Peyer's patch (tissue), 4 donors: ENCODE results near the gene GGA3. TPM values are rescaled to one million over a fixed set of nuclear protein-coding genes. Genes with fewer than 3 reads are reported as not detected.
A peak's percentile ranks its signal among the peaks of the same experiment; 100 is the strongest.

ENCODE experiments used
- DNase-seq, 3 donors: peaks; one replicate each; pipeline ENCODE4 v3.0.0-alpha.2; 2017 to 2019
- H3K27ac ChIP-seq, 4 donors: fragments of 200-600 bp; sonication (generic); one replicate each; pipeline ENCODE4 v1.5.1; 2016 to 2019
- H3K27me3 ChIP-seq, 2 donors: fragments of 200-600 bp; sonication (generic); one replicate each; pipeline ENCODE4 v1.5.1; 2019
- H3K36me3 ChIP-seq, 3 donors: fragments of 200-600 bp; sonication (generic); one replicate each; pipeline ENCODE4 v1.5.1; 2016 to 2019
- H3K4me1 ChIP-seq, 4 donors: fragments of 200-600 bp; sonication (generic); one replicate each; pipeline ENCODE4 v1.5.1; 2016 to 2019
- H3K4me3 ChIP-seq, 4 donors: fragments of 200-600 bp; sonication (generic); 1 replicate in 3 of 4; 2 replicates in 1 of 4; pipeline ENCODE4 v1.5.1; 2016 to 2019; ENCODE audit warnings: mild to moderate bottlenecking in 1 of 4
- H3K9me3 ChIP-seq, 4 donors: fragments of 200-600 bp; sonication (generic); one replicate each; pipeline ENCODE4 v1.5.1; 2016 to 2019; ENCODE audit warnings: mild to moderate bottlenecking in 1 of 4
- POLR2A ChIP-seq, 2 donors: fragments of 450-650 bp; IDR thresholded peaks; one replicate each; pipeline ENCODE4 v1.5.1; 2017; ENCODE audit warnings: antibody characterized with exemption in 2 of 2, mild to moderate bottlenecking in 2 of 2, moderate library complexity in 2 of 2
- total RNA-seq, 4 donors: library from RNA; depleted of rRNA; stranded (reverse); fragments of >200 nt; gene quantifications; one replicate each; pipeline ENCODE4 v1.1.0, GENCODE V29; 2016
- TF ChIP-seq, protein P1 (sequence below), 6 experiments: fragments of 450-650 bp in 4 of 6; fragments of 200-600 bp in 2 of 6; sonication (generic) in 1 of 6; IDR thresholded peaks; one replicate each; pipeline ENCODE4 v1.5.1; 2017 to 2019; ENCODE audit warnings: antibody characterized with exemption in 6 of 6, mild to moderate bottlenecking in 3 of 6, moderate library complexity in 1 of 6

GGA3 gene
- total RNA-seq, 4 donors from 2014 or later = 34.0 to 153 (median 77.0) TPM

DNA sequence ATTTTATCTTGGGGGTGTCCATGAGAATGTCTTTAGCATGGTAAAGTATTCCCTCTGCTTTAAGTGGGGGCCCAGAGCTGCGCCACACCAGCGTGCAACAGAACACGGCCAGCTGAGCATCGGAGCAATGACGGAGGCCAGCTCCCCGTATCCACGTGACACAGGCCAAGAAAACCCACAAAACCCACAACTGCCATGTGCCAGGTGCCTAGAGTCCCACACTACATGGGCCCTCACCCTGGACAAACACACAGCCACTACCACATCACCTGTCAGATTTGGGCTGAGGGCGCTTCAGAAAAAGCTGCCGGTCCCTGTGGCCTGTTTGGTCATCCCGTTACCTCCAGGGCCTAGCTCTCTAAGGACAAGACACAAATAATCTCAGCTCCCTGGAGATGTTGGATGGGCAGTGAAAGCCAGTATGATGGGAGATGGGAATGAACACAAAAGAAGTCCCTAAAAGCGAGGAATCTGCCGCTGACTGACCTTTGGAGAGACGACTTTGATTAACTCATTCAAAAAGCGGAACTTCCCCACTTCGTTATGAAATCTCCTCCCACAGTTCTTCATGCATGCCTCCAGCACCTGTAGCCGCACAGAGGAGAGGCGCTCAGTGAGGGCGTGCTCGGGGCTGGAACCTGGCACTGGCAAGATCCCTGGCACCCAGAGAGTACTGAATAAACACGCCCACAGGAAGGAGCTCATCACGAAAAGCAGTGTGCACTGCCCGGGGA, 17.1 kb downstream of the GGA3 start:
- TF ChIP-seq, protein P1, sequence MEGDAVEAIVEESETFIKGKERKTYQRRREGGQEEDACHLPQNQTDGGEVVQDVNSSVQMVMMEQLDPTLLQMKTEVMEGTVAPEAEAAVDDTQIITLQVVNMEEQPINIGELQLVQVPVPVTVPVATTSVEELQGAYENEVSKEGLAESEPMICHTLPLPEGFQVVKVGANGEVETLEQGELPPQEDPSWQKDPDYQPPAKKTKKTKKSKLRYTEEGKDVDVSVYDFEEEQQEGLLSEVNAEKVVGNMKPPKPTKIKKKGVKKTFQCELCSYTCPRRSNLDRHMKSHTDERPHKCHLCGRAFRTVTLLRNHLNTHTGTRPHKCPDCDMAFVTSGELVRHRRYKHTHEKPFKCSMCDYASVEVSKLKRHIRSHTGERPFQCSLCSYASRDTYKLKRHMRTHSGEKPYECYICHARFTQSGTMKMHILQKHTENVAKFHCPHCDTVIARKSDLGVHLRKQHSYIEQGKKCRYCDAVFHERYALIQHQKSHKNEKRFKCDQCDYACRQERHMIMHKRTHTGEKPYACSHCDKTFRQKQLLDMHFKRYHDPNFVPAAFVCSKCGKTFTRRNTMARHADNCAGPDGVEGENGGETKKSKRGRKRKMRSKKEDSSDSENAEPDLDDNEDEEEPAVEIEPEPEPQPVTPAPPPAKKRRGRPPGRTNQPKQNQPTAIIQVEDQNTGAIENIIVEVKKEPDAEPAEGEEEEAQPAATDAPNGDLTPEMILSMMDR (IDR thresholded peaks at IDR 0.05) = no peak
- no peak for TF ChIP-seq POLR2A (IDR thresholded peaks at IDR 0.05)
- Histone ChIP-seq H3K9me3 (no peaks in the 10 kb centered on the region), H3K36me3 (peaks cover 0 to 82% (median 0%) of the 10 kb centered on the region in 3 donors), H3K4me3 (no peak overlapping the region), H3K27ac (peak overlapping the region in 2 of 4 donors; percentile 73 to 81), H3K27me3 (no peaks in the 10 kb centered on the region), H3K4me1 (peaks cover 0 to 29% (median 12%) of the 10 kb centered on the region in 4 donors)
- DNase-seq = peak in 2 of 3 donors; percentile 81 to 87

DNA sequence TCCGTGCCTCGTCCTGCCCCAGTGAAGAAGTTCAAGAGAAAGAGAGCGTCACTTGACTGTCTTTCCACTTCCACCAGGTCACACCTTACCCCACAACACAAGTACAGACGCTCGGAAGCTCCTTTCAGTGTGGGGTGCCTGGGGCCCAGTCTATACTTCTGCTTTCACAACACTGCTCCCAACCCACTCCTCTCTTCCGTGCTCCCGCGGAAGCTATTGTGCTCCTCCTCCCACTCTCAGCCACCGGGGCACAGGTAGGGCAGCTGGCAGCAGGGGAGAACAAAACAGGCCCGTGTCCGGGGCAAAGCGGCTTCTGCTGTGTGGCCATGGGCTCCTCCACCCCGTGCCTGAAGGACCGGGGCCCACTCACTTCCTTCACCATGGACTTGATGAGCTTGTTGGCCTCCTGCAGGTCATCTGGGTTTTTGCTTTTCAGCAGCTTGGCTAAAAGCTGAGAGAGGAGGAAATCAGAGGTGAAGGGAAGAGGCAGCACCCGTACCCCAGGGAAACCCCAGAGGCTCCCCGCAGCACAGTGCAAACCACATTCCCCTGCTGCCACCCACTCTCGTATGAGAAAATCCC, 18.9 kb downstream of the GGA3 start:
- H3K36me3 ChIP-seq = peaks cover 0 to 94% (median 0%) of the 10 kb centered on the region in 3 donors

DNA sequence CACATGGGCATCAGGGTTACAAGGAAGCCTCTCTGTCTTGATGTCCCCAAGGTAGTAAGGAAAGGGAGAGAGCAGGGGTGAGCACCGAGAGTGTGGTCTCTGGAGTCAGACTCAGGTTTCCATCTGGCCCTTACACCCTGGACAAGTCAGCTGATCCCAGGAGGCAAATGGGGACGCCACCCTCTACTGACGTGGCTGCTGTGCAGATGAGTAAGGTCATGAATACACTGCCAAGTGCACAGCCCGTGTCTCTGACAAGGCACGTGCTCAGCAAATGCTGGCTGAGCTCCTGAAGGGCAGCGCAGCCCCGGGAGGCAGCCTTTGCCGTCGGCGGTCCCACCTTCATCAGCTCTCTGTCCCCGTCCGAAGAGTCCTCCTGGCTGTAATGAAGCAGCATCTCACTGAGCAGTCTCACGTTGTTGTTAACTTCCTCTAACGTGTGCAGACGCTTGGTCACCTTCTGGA, 19.4 kb downstream of the GGA3 start:
- peaks cover 0 to 96% (median 0%) of the 10 kb centered on the region in 3 donors for H3K36me3 ChIP-seq

More for the DNA sequence above, 18.9 kb downstream of the GGA3 start:
- DNase-seq = peak in 2 of 3 donors; percentile 83 to 87
- H3K27me3 ChIP-seq = no peaks in the 10 kb centered on the region
- H3K4me3 ChIP-seq = no peak overlapping the region
- peak overlapping the region in 3 of 4 donors; percentile 52 to 81 (median 79) for H3K27ac ChIP-seq
- H3K9me3 ChIP-seq = no peaks in the 10 kb centered on the region
- TF ChIP-seq POLR2A (IDR thresholded peaks at IDR 0.05) = no peak
- TF ChIP-seq, protein P1 (IDR thresholded peaks at IDR 0.05) = no peak
- peaks cover 0 to 29% (median 17%) of the 10 kb centered on the region in 4 donors for H3K4me1 ChIP-seq

DNA sequence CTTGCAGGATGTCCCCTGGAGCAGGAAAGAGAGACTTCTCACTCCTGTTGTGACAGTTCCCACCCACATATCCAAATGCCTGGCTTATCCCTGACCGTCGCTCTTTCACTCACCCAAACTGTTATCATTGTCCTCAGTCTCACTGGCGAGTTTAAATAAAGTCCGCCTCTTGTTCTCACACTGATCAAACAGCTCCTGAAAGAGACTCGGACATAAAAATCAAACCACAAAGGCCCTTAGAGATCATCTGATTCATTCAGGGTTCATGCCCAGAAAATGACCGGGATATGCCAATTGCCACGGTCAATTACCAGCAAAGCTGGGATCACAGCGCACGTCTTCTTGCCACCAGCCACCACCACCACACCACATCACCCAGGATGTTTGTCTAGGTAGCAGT, 19.9 kb downstream of the GGA3 start:
- H3K27ac ChIP-seq = peak overlapping the region in 3 of 4 donors; percentile 52 to 81 (median 79)

More for the DNA sequence above, 19.4 kb downstream of the GGA3 start:
- TF ChIP-seq POLR2A (IDR thresholded peaks at IDR 0.05) = no peak
- TF ChIP-seq, protein P1 (IDR thresholded peaks at IDR 0.05) = no peak
- Histone ChIP-seq H3K4me1 (peaks cover 0 to 29% (median 17%) of the 10 kb centered on the region in 4 donors), H3K4me3 (no peak overlapping the region), H3K9me3 (no peaks in the 10 kb centered on the region), H3K27me3 (no peaks in the 10 kb centered on the region), H3K27ac (peak overlapping the region in 3 of 4 donors; percentile 52 to 81 (median 79))
- no peak for DNase-seq

DNA sequence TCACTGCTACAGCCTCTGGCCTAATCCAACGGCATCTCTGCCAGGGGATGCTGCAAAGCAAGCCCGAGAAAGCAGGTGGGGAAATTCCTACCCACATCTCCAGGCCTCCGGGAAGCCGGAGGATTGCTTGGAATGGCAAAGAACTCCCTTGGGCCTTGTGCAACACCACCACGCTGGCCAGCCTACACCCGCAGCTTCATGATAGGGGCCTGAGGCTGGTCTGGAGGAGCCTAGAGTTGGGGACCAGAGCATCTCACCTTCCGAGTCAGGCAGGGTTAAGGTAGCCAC, 20.3 kb downstream of the GGA3 start:
- TF ChIP-seq POLR2A (IDR thresholded peaks at IDR 0.05) = no peak
- TF ChIP-seq, protein P1 (IDR thresholded peaks at IDR 0.05) = no peak
- Histone ChIP-seq H3K27ac (peak overlapping the region in 2 of 4 donors; percentile 79 to 81), H3K36me3 (peaks cover 0 to 99% (median 0%) of the 10 kb centered on the region in 3 donors), H3K27me3 (no peaks in the 10 kb centered on the region), H3K4me3 (no peak overlapping the region), H3K9me3 (no peaks in the 10 kb centered on the region), H3K4me1 (peaks cover 0 to 29% (median 17%) of the 10 kb centered on the region in 4 donors)
- DNase-seq = no peak

More for the DNA sequence above, 19.9 kb downstream of the GGA3 start:
- H3K4me1 ChIP-seq = peaks cover 0 to 29% (median 17%) of the 10 kb centered on the region in 4 donors
- no peak for TF ChIP-seq POLR2A (IDR thresholded peaks at IDR 0.05)
- TF ChIP-seq, protein P1 (IDR thresholded peaks at IDR 0.05) = no peak
- no peaks in the 10 kb centered on the region for H3K27me3 ChIP-seq
- no peaks in the 10 kb centered on the region for H3K9me3 ChIP-seq
- H3K36me3 ChIP-seq = peaks cover 0 to 99% (median 0%) of the 10 kb centered on the region in 3 donors
- no peak for DNase-seq
- H3K4me3 ChIP-seq = no peak overlapping the region
